Sigmoid colon (tissue), 7 donors: ENCODE measurements around the gene GTF3C2. TPM values are rescaled to one million over a fixed set of nuclear protein-coding genes. Genes with fewer than 3 reads are reported as not detected.

Experiments used
- DNase-seq: peaks from one replicate; pipeline ENCODE4 v3.0.0-alpha.2; 2019
- H3K27ac ChIP-seq, 4 donors: fragments of 200-600 bp; sonication (generic); one replicate each; pipeline ENCODE4 v1.5.1; 2016 to 2019; ENCODE audit warnings: mild to moderate bottlenecking in 1 of 4
- H3K27me3 ChIP-seq, 3 donors: fragments of 200-600 bp; sonication (generic); one replicate each; pipeline ENCODE4 v1.5.1; 2019; ENCODE audit warnings: mild to moderate bottlenecking in 1 of 3
- H3K36me3 ChIP-seq, 4 donors: fragments of 200-600 bp; sonication (generic); one replicate each; pipeline ENCODE4 v1.5.1; 2016 to 2019
- H3K4me1 ChIP-seq, 4 donors: fragments of 200-600 bp; sonication (generic); one replicate each; pipeline ENCODE4 v1.5.1; 2017 to 2019
- H3K4me3 ChIP-seq, 4 donors: fragments of 200-600 bp; sonication (generic); one replicate each; pipeline ENCODE4 v1.5.1; 2017 to 2019; ENCODE audit warnings: mild to moderate bottlenecking in 2 of 4, moderate library complexity in 1 of 4
- H3K9me3 ChIP-seq, 4 donors: fragments of 200-600 bp in 3 of 4; sonication (generic) in 3 of 4; one replicate each; pipeline versions ENCODE4 v1.5.1 to v1.6.1; 2013 to 2019
- EP300 ChIP-seq, 4 donors: sonication (generic); formaldehyde crosslinking; IDR thresholded peaks; one replicate each; pipeline ENCODE4 v1.6.1; 2017; ENCODE audit warnings: antibody characterized with exemption in 4 of 4
- POLR2A ChIP-seq, 2 donors: fragments of 450-650 bp; IDR thresholded peaks; one replicate each; pipeline ENCODE4 v1.6.1; 2016; ENCODE audit warnings: antibody characterized with exemption in 2 of 2, mild to moderate bottlenecking in 2 of 2, moderate library complexity in 2 of 2
- POLR2AphosphoS5 ChIP-seq, 4 donors: sonication (generic); formaldehyde crosslinking; IDR thresholded peaks; one replicate each; pipeline ENCODE4 v1.6.1; 2017; ENCODE audit warnings: antibody characterized with exemption in 4 of 4
- WGBS, 2 donors: extraction: QIAGEN DNeasy Blood & Tissue Kit; methylation state at CpG; one replicate each; pipeline ENCODE4 v1.1.7; 2013; 5-methylcytosine and 5-hydroxymethylcytosine counted together
- intact Hi-C: fragments of 100-400 bp; cut with DNase I; formaldehyde crosslinking; loops from one replicate; pipeline ENCODE4 v1.15.1; 2023
- polyA plus RNA-seq, 3 donors: library from polyadenylated mRNA; stranded (reverse); fragments of 200-250 nt; gene quantifications; one replicate each; pipeline ENCODE4 v1.2.3, GENCODE V29; 2013
- total RNA-seq, 4 donors: library from RNA; depleted of rRNA; stranded (reverse); fragments of >200 nt; gene quantifications; one replicate each; pipeline ENCODE4 v1.1.0, GENCODE V29; 2016
- TF ChIP-seq, protein P1 (sequence below), 4 experiments: fragments of 450-650 bp in 3 of 4; fragments of 200-600 bp in 1 of 4; IDR thresholded peaks; one replicate each; pipeline ENCODE4 v1.5.1; 2016 to 2019; ENCODE audit warnings: antibody characterized with exemption in 4 of 4, mild to moderate bottlenecking in 3 of 4, moderate library complexity in 2 of 4
- donor health status: healthy with polysubstance abuse.
- donor health status: Bipolar disorder and iron deficiency.
- donor health status: healthy.

Gene GTF3C2
- total and polyA plus RNA-seq, 7 donors: 23.3 to 46.5 (median 29.3) TPM

DNA sequence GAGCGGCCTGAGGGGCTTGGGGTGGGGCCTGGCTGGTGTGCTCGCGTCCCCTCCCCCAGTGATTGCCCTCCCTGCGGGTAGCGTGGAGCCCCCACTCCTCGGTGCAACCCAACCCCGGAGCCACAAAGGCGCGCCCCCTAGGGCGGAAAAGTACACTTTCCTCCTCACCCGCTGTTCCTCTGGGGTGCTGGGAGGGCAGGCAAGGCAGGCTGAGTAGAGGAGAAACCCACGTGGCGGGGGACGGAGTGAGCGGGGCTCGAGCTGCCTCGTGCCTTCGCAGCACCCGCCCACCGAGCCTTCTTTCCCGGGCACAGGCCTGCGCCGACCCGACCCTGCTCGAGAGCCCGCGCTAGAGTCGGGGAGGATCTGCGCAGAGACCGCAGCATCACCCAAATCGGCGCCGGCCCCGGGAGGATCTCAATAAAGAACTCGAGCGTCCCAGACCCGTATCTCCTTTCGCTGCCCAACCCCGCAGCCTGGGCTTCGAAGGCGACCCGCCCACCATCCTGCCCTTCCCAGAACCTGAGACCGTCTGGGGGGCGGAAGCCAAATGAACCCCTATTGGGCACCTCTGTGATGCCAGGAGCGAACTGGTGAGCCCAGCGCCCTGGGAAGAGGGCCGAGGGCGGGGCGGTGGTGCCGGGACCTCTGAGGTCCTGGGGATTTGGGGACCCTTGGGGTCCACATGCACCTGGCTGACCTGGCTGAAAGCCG is 49.8 kb downstream of the GTF3C2 start:
- H3K27ac ChIP-seq: no peak overlapping the region
- peaks cover 0 to 28% (median 23%) of the 10 kb centered on the region in 4 donors for H3K4me1 ChIP-seq
- no peak overlapping the region for H3K4me3 ChIP-seq
- WGBS, 2 donors: 4% methylated on average over 51 of the region's 51 CpGs
- no peak for DNase-seq
- TF ChIP-seq POLR2AphosphoS5 (IDR thresholded peaks at IDR 0.05): no peak
- TF ChIP-seq, protein P1, sequence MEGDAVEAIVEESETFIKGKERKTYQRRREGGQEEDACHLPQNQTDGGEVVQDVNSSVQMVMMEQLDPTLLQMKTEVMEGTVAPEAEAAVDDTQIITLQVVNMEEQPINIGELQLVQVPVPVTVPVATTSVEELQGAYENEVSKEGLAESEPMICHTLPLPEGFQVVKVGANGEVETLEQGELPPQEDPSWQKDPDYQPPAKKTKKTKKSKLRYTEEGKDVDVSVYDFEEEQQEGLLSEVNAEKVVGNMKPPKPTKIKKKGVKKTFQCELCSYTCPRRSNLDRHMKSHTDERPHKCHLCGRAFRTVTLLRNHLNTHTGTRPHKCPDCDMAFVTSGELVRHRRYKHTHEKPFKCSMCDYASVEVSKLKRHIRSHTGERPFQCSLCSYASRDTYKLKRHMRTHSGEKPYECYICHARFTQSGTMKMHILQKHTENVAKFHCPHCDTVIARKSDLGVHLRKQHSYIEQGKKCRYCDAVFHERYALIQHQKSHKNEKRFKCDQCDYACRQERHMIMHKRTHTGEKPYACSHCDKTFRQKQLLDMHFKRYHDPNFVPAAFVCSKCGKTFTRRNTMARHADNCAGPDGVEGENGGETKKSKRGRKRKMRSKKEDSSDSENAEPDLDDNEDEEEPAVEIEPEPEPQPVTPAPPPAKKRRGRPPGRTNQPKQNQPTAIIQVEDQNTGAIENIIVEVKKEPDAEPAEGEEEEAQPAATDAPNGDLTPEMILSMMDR (IDR thresholded peaks at IDR 0.05): no peak
- no peak for TF ChIP-seq EP300 (IDR thresholded peaks at IDR 0.05)
- no peak for TF ChIP-seq POLR2A (IDR thresholded peaks at IDR 0.05)
- no peaks in the 10 kb centered on the region for H3K9me3 ChIP-seq
- H3K27me3 ChIP-seq: peaks cover 28 to 55% (median 46%) of the 10 kb centered on the region in 3 donors
- intact Hi-C loops: no loop called here
- H3K36me3 ChIP-seq: peaks cover 2 to 13% (median 7%) of the 10 kb centered on the region in 4 donors

DNA sequence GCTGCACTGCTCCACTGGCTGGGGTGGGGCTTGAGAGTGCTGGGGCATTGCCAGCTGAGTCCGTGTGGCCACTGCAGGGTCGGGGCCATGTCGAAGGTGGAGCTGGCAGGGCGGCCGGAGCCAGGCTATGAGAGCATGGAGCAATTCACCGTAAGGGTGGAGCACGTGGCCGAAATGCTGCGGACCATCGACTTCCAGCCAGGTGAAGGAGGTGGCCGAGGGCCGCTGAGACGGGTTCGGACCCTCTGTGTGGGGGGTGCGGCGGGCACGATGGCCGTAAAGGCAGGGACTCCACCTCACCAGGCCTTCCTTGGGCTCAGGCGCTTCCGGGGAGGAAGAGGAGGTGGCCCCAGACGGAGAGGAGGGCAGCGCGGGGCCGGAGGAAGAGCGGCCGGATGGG is 50.4 kb downstream of the GTF3C2 start:
- peaks cover 28 to 55% (median 46%) of the 10 kb centered on the region in 3 donors for H3K27me3 ChIP-seq
- peaks cover 0 to 9% (median 4%) of the 10 kb centered on the region in 4 donors for H3K36me3 ChIP-seq
- 19 to 33% methylated on average over 26 of the region's 26 CpGs for WGBS, 2 donors
- DNase-seq: no peak
- H3K27ac ChIP-seq: no peak overlapping the region
- TF ChIP-seq POLR2AphosphoS5 (IDR thresholded peaks at IDR 0.05): no peak
- no peak for TF ChIP-seq POLR2A (IDR thresholded peaks at IDR 0.05)
- no peak overlapping the region for H3K4me3 ChIP-seq
- no peaks in the 10 kb centered on the region for H3K9me3 ChIP-seq
- peaks cover 0 to 28% (median 23%) of the 10 kb centered on the region in 4 donors for H3K4me1 ChIP-seq
- intact Hi-C loops: no loop called here

DNA sequence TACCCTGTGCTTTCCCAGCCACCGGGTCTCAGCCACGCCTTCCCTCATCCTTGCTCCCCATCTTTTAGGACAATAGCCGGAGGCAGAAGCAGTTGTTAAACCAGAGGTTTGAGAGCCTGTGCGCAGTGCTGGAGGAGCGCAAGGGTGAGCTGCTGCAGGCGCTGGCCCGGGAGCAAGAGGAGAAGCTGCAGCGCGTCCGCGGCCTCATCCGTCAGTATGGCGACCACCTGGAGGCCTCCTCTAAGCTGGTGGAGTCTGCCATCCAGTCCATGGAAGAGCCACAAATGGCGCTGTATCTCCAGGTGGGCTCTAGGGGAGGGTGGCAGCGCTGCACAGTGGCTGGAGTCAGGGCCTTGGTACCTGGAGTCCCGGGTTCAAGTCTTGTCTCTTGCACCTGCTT is 51.0 kb downstream of the GTF3C2 start:
- H3K4me3 ChIP-seq: no peak overlapping the region
- DNase-seq: no peak
- no peak overlapping the region for H3K27ac ChIP-seq
- peaks cover 0 to 9% (median 4%) of the 10 kb centered on the region in 4 donors for H3K36me3 ChIP-seq
- no peaks in the 10 kb centered on the region for H3K9me3 ChIP-seq
- H3K27me3 ChIP-seq: peaks cover 28 to 55% (median 46%) of the 10 kb centered on the region in 3 donors
- peaks cover 0 to 28% (median 23%) of the 10 kb centered on the region in 4 donors for H3K4me1 ChIP-seq
- intact Hi-C loops: no loop called here
- 91 to 93% methylated on average over 16 of the region's 16 CpGs for WGBS, 2 donors
- TF ChIP-seq EP300 (IDR thresholded peaks at IDR 0.05) (no peak), POLR2A (IDR thresholded peaks at IDR 0.05) (no peak)
- TF ChIP-seq, protein P1 (IDR thresholded peaks at IDR 0.05): no peak

DNA sequence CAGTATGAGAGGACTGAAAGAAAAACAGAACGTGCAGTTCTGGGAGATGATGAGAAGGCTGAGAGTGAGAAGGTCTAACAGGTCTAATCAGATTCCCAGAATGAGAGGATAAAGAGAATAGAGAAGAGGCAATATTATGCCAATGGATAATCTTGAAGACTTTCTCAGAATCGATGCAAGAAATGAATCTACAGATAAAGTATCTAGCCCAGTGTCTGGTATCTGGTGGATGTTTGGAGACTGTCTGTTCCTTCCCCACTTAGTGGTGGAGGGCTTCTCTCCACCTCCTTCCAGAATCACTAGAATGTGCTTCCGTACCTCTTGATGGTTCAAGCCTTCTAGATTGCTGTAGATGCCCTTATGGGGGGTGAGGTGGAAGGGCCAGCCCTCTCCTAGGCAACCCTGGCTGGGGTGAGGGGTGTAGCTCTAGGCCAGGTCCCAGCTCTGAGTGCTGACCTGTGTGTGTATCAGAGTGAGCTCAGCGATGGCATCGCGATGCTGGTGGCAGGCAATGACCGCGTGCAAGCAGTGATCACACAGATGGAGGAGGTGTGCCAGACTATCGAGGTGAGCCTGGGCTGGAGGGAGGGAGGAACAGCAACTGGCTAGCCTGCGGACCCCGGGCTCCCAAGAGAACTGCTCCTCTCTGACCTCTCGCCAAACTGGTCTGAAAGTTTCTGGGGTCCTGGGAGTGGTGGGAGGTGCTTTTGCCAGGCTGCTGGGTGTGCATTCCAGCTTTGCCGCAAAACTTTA is 51.9 kb downstream of the GTF3C2 start:
- Histone ChIP-seq H3K36me3 (peaks cover 0 to 5% (median 2%) of the 10 kb centered on the region in 4 donors), H3K9me3 (no peaks in the 10 kb centered on the region), H3K4me3 (no peak overlapping the region), H3K4me1 (peaks cover 0 to 28% (median 23%) of the 10 kb centered on the region in 4 donors), H3K27ac (no peak overlapping the region), H3K27me3 (peaks cover 28 to 55% (median 46%) of the 10 kb centered on the region in 3 donors)
- WGBS, 2 donors: 86 to 91% methylated on average over 13 of the region's 13 CpGs
- no peak for DNase-seq
- intact Hi-C loops: no loop called here
- TF ChIP-seq POLR2AphosphoS5 (IDR thresholded peaks at IDR 0.05) (no peak), POLR2A (IDR thresholded peaks at IDR 0.05) (no peak), EP300 (IDR thresholded peaks at IDR 0.05) (no peak)
- TF ChIP-seq, protein P1 (IDR thresholded peaks at IDR 0.05): no peak
